Hepatocyte (in vitro differentiated cells): ENCODE results near the gene PCDHB16.
"Not testable (repeated sequence)": the region's sequence is repeated elsewhere in the genome, so short reads cannot be mapped to it uniquely, and the experiment has no call there.

Experiments used
- CTCF ChIP-seq: fragments of 200-600 bp; sonication (generic); IDR thresholded peaks from 2 replicates; pipeline ENCODE4 v1.5.1; 2016; ENCODE audit warnings: antibody characterized with exemption, mild to moderate bottlenecking; ENCODE audit not compliant: poor library complexity
- EZH2 ChIP-seq: fragments of 200-600 bp; sonication (generic); IDR thresholded peaks from 2 replicates; pipeline ENCODE4 v1.6.1; 2016; ENCODE audit warnings: antibody characterized with exemption, mild to moderate bottlenecking, borderline replicate concordance

DNA sequence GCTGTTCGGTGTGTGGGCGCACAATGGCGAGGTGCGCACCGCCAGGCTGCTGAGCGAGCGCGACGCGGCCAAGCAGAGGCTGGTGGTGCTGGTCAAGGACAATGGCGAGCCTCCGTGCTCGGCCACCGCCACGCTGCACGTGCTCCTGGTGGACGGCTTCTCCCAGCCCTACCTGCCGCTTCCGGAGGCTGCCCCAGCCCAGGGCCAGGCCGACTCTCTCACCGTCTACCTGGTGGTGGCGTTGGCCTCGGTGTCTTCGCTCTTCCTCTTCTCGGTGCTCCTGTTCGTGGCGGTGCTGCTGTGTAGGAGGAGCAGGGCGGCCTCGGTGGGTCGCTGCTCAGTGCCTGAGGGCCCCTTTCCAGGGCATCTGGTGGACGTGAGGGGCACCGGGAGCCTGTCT lies 2.3 kb upstream of the PCDHB16 start:
- TF ChIP-seq CTCF, EZH2: not testable (repeated sequence)
